ENCODE results near the gene SLC25A10. TPM values are rescaled to one million over a fixed set of nuclear protein-coding genes. Genes with fewer than 3 reads are reported as not detected.
A peak's percentile ranks its signal among the peaks of the same experiment; 100 is the strongest.

SLC25A10 gene
- total RNA-seq, 1 donor = 11.6 TPM

- DNase-seq (ENCODE audit: low read depth in 2 of 3, low spot score in 2 of 3) = no peak
Measured at GRCh38 chr17:81685108-81685507, 27.0 kb upstream of the SLC25A10 start.

- no peak for DNase-seq (ENCODE audit: low read depth in 2 of 3, low spot score in 2 of 3)
Measured at GRCh38 chr17:81686614-81687013, 25.5 kb upstream of the SLC25A10 start.

- DNase-seq (ENCODE audit: low read depth in 2 of 3, low spot score in 2 of 3) = no peak
Measured at GRCh38 chr17:81687770-81688541, 24.1 kb upstream of the SLC25A10 start.

GRCh38 chr17:81688616-81689015 is 23.5 kb upstream of the SLC25A10 start:
- no peak for DNase-seq (ENCODE audit: low read depth in 2 of 3, low spot score in 2 of 3)

GRCh38 chr17:81690066-81690465 is 22.0 kb upstream of the SLC25A10 start:
- no peak for DNase-seq (ENCODE audit: low read depth in 2 of 3, low spot score in 2 of 3)

- no peak for DNase-seq (ENCODE audit: low read depth in 2 of 3, low spot score in 2 of 3)
Measured at GRCh38 chr17:81690549-81690948, 21.5 kb upstream of the SLC25A10 start.

GRCh38 chr17:81691196-81691595 is 20.9 kb upstream of the SLC25A10 start:
- no peak for DNase-seq (ENCODE audit: low read depth in 2 of 3, low spot score in 2 of 3)

GRCh38 chr17:81691608-81692007 is 20.5 kb upstream of the SLC25A10 start:
- DNase-seq (ENCODE audit: low read depth in 2 of 3, low spot score in 2 of 3) = no peak

- DNase-seq (ENCODE audit: low read depth in 2 of 3, low spot score in 2 of 3) = no peak
Measured at GRCh38 chr17:81693509-81694210, 18.4 kb upstream of the SLC25A10 start.

GRCh38 chr17:81694810-81695209 is 17.3 kb upstream of the SLC25A10 start:
- DNase-seq (ENCODE audit: low read depth in 2 of 3, low spot score in 2 of 3) = no peak

- no peak for DNase-seq (ENCODE audit: low read depth in 2 of 3, low spot score in 2 of 3)
Measured at GRCh38 chr17:81695211-81695610, 16.9 kb upstream of the SLC25A10 start.

- DNase-seq (ENCODE audit: low read depth in 2 of 3, low spot score in 2 of 3) = no peak
Measured at GRCh38 chr17:81695801-81696200, 16.3 kb upstream of the SLC25A10 start.

GRCh38 chr17:81696218-81696941 is 15.7 kb upstream of the SLC25A10 start:
- no peak for DNase-seq (ENCODE audit: low read depth in 2 of 3, low spot score in 2 of 3)

GRCh38 chr17:81697261-81698044 is 14.6 kb upstream of the SLC25A10 start:
- no peak for DNase-seq (ENCODE audit: low read depth in 2 of 3, low spot score in 2 of 3)

- DNase-seq (ENCODE audit: low read depth in 2 of 3, low spot score in 2 of 3) = no peak
Measured at GRCh38 chr17:81700353-81701287, 11.5 kb upstream of the SLC25A10 start.

- no peak for DNase-seq (ENCODE audit: low read depth in 2 of 3, low spot score in 2 of 3)
Measured at GRCh38 chr17:81701288-81702071, 10.6 kb upstream of the SLC25A10 start.

- DNase-seq (ENCODE audit: low read depth in 2 of 3, low spot score in 2 of 3) = peak; percentile 74 to 93 (median 90)
Measured at GRCh38 chr17:81702934-81703746, 8.9 kb upstream of the SLC25A10 start, which contains the start of gene MRPL12. TSS of gene MRPL12 (plus strand) at chr17:81703367. CDS start at chr17:81703502, 135 bp downstream.
